ENCODE measurements around the gene TNNI2. TPM values are rescaled to one million over a fixed set of nuclear protein-coding genes. Genes with fewer than 3 reads are reported as not detected.

TNNI2 gene
- polyA plus RNA-seq, 1 donor from 2014 or later, result not detected

- H3K4me3 ChIP-seq (ENCODE audit: low read length), result no peak overlapping the region
- H2AFZ ChIP-seq (ENCODE audit: low read depth, low read length), result no peak overlapping the region
- TF ChIP-seq SMC3 (conservative IDR thresholded peaks at IDR 0.05; ENCODE audit: poor library complexity), result no peak
- TF ChIP-seq REST (IDR thresholded peaks at IDR 0.05; ENCODE audit: borderline replicate concordance), result no peak
- TF ChIP-seq EZH2 (IDR thresholded peaks at IDR 0.05; ENCODE audit: borderline replicate concordance, insufficient read depth, low read length, poor library complexity, severe bottlenecking), result no peak
- no peak for TF ChIP-seq CTCF (IDR thresholded peaks at IDR 0.05; ENCODE audit: poor library complexity, severe bottlenecking)
- TF ChIP-seq MXI1 (conservative IDR thresholded peaks at IDR 0.05; ENCODE audit: poor library complexity, severe bottlenecking), result no peak
- no peak for TF ChIP-seq TAF1 (IDR thresholded peaks at IDR 0.05; ENCODE audit: low read depth)
- TF ChIP-seq POLR2AphosphoS5 (IDR thresholded peaks at IDR 0.05), result no peak
- no peak for TF ChIP-seq EP300 (conservative IDR thresholded peaks at IDR 0.05; ENCODE audit: poor library complexity, severe bottlenecking)
- no peak for TF ChIP-seq RAD21 (conservative IDR thresholded peaks at IDR 0.05)
- H3K36me3 ChIP-seq (ENCODE audit: insufficient read depth, low read length), result no peaks in the 10 kb centered on the region
- H3K27ac ChIP-seq (ENCODE audit: low read length), result no peak overlapping the region
- H4K20me1 ChIP-seq (ENCODE audit: insufficient read depth), result no peaks in the 10 kb centered on the region
- no peaks in the 10 kb centered on the region for H3K9me2 ChIP-seq (ENCODE audit: insufficient read depth, low read length)
- no peak overlapping the region for H3K4me2 ChIP-seq (ENCODE audit: low read length)
- H3K9ac ChIP-seq (ENCODE audit: low read length), result no peak overlapping the region
- no peaks in the 10 kb centered on the region for H3F3A ChIP-seq (ENCODE audit: insufficient read depth, low read length, poor library complexity, severe bottlenecking)
- H3K27me3 ChIP-seq (ENCODE audit: insufficient read depth, low read depth, low read length), result no peaks in the 10 kb centered on the region
- H3K9me3 ChIP-seq (ENCODE audit: low read length), result no peaks in the 10 kb centered on the region
- H3K79me2 ChIP-seq (replicated peaks; ENCODE audit: insufficient read depth, low read length), result no peaks in the 10 kb centered on the region
These were observed 730 bp upstream of the TNNI2 start for GRCh38 chr11:1838077-1838425.

- Histone ChIP-seq H3K27ac (ENCODE audit: low read length) (no peak overlapping the region), H3K36me3 (ENCODE audit: insufficient read depth, low read length) (no peaks in the 10 kb centered on the region), H3K9me2 (ENCODE audit: insufficient read depth, low read length) (no peaks in the 10 kb centered on the region), H3K9me3 (ENCODE audit: low read length) (no peaks in the 10 kb centered on the region), H3K79me2 (replicated peaks; ENCODE audit: insufficient read depth, low read length) (no peaks in the 10 kb centered on the region), H4K20me1 (ENCODE audit: insufficient read depth) (no peaks in the 10 kb centered on the region), H3K4me2 (ENCODE audit: low read length) (no peak overlapping the region), H3K9ac (ENCODE audit: low read length) (no peak overlapping the region), H3K4me3 (ENCODE audit: low read length) (no peak overlapping the region), H3F3A (ENCODE audit: insufficient read depth, low read length, poor library complexity, severe bottlenecking) (no peaks in the 10 kb centered on the region), H3K27me3 (ENCODE audit: insufficient read depth, low read depth, low read length) (no peaks in the 10 kb centered on the region), H2AFZ (ENCODE audit: low read depth, low read length) (no peak overlapping the region)
- TF ChIP-seq REST (IDR thresholded peaks at IDR 0.05; ENCODE audit: borderline replicate concordance) (no peak), POLR2AphosphoS5 (IDR thresholded peaks at IDR 0.05) (no peak)
These were observed 583 bp downstream of the TNNI2 start for GRCh38 chr11:1839204-1839923.
